CMK (cell line): Measurements from ENCODE around the gene GPC1.
"Not testable (repeated sequence)": the region's sequence is repeated elsewhere in the genome, so short reads cannot be mapped to it uniquely, and the experiment has no call there.

Experiments
- DNase-seq: peaks from one replicate; pipeline ENCODE4 v3.0.0-alpha.2; 2010; ENCODE audit warnings: low read depth

The GPC1 gene

GRCh38 chr2:240467149-240467642 lies 31.7 kb downstream of the GPC1 start:
- no peak for DNase-seq

GRCh38 chr2:240467659-240468302 lies 32.3 kb downstream of the GPC1 start:
- no peak for DNase-seq

- no peak for DNase-seq
Observed at GRCh38 chr2:240468303-240469238, 33.1 kb downstream of the GPC1 start.

- DNase-seq = no peak
Observed at GRCh38 chr2:240469239-240469636, 33.8 kb downstream of the GPC1 start.

GRCh38 chr2:240469740-240470139 lies 34.3 kb downstream of the GPC1 start:
- DNase-seq = no peak

GRCh38 chr2:240472078-240472790 lies 36.8 kb downstream of the GPC1 start:
- no peak for DNase-seq

- DNase-seq = no peak
Observed at GRCh38 chr2:240473211-240473610, 37.7 kb downstream of the GPC1 start.

- DNase-seq = no peak
Observed at GRCh38 chr2:240477916-240478315, 42.5 kb downstream of the GPC1 start.

- no peak for DNase-seq
Observed at GRCh38 chr2:240478346-240479110, 43.1 kb downstream of the GPC1 start.

- no peak for DNase-seq
Observed at GRCh38 chr2:240479111-240479501, 43.6 kb downstream of the GPC1 start.

- DNase-seq = no peak
Observed at GRCh38 chr2:240480834-240481623, 45.6 kb downstream of the GPC1 start.

- no peak for DNase-seq
Observed at GRCh38 chr2:240481720-240482119, 46.3 kb downstream of the GPC1 start.

- no peak for DNase-seq
Observed at GRCh38 chr2:240482141-240482540, 46.7 kb downstream of the GPC1 start.

GRCh38 chr2:240491483-240491882 lies 56.0 kb downstream of the GPC1 start:
- DNase-seq = no peak

GRCh38 chr2:240494194-240494793 lies 58.8 kb downstream of the GPC1 start:
- DNase-seq = no peak

GRCh38 chr2:240494942-240495341 lies 59.5 kb downstream of the GPC1 start:
- peak; percentile 9 for DNase-seq

GRCh38 chr2:240497082-240497481 lies 61.6 kb downstream of the GPC1 start:
- DNase-seq = not testable (repeated sequence)

- DNase-seq = no peak
Observed at GRCh38 chr2:240498171-240498957, 62.9 kb downstream of the GPC1 start.

GRCh38 chr2:240498958-240499260 lies 63.4 kb downstream of the GPC1 start:
- no peak for DNase-seq
